Hepatic stellate cell (primary cell): ENCODE results near the gene PLEKHG4B.
"Not testable (repeated sequence)": the region's sequence is repeated elsewhere in the genome, so short reads cannot be mapped to it uniquely, and the experiment has no call there.

Experiments used
- DNase-seq: peaks from one replicate; pipeline ENCODE4 v3.0.0; 2011; ENCODE audit warnings: low spot score

The PLEKHG4B gene

DNA sequence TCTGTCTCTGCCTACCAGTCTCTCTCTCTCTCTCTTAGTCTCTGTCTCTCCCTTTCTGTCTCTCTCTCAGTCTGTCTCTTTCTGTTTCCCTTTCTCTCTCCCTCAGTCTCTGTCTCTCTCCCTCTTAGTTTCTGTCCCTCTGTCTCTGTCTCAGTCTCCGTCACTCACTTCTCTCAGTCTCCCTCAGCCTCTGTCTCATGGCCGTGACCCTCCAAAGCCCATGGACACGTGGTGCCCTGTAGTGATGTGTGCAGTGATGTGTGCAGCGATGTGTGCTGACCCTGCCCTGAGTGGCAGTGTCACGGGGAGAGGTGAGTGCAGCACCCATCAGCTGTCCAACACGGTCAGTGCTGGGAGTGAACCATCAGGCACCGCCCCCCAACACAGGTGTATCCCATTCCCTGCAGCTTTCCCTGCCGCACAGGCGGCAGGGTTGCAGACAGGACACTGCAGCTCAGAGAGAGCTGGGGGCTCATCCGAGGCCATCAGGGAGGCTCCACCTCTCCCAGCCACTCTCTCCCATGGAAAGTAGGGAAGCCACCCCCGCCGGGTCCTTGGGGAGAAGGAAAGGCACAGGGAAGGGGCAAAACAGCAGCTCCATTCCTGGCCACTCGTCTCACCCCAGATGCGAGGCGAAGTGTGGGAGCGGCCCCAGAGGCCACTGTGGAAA is 98.5 kb downstream of the PLEKHG4B start:
- DNase-seq: no peak

- no peak for DNase-seq
These were observed 99.3 kb downstream of the PLEKHG4B start, which contains the start of gene LRRC14B for GRCh38 chr5:191036-191948. LRRC14B (plus strand) TSS chr5:191495; CDS start chr5:191539, 44 bp downstream.

DNA sequence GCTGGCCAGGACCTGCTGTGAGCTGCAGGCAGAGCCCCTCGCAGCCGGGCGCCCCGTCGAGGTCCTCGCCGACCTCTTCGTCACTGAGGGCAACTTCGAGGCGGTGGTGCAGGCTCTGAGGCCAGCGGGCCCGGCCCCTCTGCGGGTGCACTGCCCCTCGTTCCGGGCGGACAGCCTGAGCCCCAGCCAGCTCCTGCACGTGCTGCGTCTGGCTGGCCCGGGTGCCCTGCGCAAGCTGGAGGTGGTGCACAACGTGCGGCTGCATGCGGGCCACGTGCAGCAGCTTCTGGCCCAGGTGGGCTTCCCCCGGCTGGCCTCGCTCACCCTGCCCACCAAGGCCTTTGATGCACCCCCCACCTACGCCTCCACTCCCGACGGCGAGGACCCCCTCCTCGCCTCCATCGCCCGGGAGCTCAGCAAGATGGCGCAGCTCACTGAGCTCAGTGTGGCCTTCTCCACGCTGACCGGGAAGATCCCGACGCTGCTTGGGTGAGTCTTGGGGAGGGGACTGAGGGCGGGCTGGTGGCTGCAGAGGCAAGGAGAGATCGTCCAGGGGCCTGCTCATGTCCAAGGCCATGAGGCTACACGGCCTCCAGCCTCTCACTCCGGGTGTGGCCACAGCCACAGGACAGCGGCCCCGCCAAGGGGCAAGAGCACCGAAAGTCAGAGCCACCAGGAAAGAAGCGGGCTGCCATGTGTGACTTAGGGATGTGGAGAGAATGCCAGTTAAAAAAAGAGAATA is 100.2 kb downstream of the PLEKHG4B start:
- DNase-seq: no peak

DNA sequence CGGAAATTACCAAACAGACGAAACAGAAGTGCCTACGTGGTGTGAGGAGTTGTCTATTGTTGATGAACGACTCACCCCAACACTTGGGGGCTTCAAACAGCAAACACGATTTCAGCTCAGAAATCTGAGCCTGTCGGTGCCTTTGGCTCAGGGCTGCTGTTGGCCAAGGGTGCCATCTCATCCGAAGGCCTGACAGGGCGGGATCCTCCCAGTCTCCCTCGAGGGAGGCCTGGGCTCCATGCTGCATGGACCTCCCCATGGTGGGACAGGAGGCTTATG is 100.7 kb downstream of the PLEKHG4B start:
- DNase-seq: no peak

GRCh38 chr5:192970-193831 is 101.2 kb downstream of the PLEKHG4B start:
- no peak for DNase-seq

DNA sequence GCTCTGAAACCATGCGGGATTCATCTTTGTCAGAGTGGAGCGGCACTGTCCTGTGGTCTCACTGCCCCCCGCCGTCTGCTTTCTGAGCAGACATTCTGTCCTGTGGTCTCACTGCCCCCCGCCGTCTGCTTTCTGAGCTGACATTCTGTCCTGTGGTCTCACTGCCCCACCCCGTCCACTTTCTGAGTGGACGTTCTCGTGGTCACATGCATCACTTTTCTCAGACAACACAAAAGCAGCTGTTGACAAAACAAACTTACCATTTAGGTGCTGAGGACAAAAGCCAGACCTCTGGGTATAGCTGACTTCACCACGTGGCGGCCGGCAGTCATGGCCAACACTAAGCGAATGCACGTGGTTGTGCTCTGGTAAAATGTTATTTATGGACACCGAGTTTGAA is 102.1 kb downstream of the PLEKHG4B start:
- no peak for DNase-seq

DNA sequence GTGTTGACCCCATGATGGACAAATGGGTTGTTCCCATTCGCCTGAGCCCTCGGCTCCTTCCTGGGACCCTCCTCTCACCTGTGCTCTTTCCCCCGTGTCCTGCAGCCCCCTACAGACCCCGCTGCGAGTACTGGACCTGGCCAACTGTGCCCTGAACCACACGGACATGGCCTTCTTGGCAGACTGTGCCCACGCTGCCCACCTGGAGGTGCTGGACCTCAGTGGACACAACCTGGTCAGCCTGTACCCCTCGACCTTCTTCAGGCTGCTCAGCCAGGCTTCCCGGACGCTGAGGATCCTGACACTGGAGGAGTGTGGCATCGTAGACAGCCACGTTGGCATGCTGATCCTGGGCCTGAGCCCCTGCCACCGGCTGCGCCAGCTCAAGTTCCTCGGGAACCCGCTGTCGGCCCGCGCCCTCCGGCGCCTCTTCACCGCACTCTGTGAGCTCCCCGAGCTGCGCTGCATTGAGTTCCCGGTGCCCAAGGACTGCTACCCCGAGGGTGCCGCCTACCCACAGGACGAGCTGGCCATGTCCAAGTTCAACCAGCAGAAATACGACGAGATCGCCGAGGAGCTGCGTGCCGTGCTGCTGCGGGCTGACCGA is 102.7 kb downstream of the PLEKHG4B start:
- DNase-seq: no peak

GRCh38 chr5:195401-196160 is 103.6 kb downstream of the PLEKHG4B start:
- no peak for DNase-seq

DNA sequence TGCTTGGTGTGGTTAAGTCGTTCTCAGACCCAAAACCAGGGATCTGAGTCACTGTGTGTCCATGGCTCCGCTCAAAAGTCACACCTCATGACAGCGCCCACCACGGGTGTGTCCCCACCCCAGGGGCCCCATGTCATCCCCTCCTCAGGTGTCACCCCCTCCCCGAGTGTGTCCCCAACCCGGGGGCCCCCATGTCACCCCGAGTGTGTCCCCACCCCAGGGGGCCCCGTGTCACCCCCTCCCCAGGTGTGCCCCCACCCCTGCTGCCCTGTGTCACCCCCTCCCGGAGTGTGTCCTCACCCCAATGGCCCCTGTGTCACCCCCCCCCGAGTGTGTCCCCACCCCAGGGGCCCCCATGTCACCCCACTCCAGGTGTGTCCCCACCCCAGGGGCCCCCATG is 104.4 kb downstream of the PLEKHG4B start:
- DNase-seq: no peak

- DNase-seq: not testable (repeated sequence)
These were observed 105.1 kb downstream of the PLEKHG4B start for GRCh38 chr5:197031-197430.

DNA sequence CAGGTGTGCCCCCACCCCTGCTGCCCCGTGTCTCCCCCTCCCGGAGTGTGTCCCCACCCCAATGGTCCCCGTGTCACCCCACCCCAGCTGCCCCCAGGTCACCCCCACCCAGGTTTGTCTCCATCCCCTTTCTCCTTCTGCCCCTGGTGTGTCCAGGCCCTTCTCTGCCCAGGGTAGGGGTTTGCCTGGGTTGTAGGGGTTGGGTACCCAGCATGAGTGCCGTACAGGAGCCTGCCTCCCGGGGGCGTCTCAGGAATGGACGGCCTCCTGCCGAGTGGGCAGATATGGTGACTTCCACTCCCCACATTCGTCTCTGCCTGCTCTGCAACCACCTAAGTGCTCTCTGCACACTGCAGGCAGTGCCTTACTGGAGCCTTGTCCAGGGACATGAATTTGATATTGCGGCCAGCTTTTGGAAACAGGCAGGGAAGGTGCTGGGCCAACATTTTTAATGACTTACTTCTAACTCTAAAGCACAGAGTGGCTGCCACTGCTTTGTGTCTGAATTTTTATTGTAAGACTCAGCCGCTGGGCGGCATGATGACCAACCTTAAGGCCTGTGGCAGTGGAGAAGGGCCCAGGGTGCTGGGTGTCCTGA is 106.0 kb downstream of the PLEKHG4B start:
- no peak for DNase-seq

- DNase-seq: no peak
These were observed 106.7 kb downstream of the PLEKHG4B start for GRCh38 chr5:198516-199196.

DNA sequence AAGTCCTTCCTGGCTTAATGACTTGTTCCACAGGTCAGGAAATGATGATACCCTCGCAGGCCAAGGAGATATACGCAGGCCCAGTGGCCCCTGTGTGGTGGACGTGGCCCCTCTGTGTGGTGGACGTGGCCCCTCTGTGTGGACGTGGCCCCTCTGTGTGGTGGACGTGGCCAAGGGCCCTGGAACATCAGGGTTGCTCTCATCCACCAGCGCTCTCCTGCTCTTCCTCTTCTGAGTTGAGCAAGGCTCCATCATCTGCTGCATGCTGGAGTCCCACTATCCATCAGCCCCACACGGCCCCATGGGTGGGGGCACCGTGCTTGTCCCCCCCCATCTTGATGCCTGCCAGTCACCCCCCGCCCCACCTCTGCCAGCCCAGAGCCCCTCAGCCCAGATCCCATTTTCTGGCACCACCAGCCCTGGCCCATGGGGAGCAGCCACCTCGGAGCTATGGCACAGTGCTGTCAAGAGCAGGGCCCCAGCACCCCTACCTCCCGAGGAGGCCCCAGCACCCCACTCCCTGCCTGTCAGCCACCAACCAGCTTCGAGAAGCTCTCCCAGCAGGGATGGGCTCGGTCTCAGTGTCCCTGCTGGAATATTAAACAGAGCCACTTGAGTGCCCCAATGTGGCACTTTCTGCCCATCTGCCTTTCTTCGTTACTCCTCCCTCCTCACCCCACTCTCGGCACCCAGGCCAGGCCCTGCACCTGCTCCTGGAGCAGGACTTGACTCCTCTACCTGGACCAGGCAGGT is 107.4 kb downstream of the PLEKHG4B start:
- no peak for DNase-seq

DNA sequence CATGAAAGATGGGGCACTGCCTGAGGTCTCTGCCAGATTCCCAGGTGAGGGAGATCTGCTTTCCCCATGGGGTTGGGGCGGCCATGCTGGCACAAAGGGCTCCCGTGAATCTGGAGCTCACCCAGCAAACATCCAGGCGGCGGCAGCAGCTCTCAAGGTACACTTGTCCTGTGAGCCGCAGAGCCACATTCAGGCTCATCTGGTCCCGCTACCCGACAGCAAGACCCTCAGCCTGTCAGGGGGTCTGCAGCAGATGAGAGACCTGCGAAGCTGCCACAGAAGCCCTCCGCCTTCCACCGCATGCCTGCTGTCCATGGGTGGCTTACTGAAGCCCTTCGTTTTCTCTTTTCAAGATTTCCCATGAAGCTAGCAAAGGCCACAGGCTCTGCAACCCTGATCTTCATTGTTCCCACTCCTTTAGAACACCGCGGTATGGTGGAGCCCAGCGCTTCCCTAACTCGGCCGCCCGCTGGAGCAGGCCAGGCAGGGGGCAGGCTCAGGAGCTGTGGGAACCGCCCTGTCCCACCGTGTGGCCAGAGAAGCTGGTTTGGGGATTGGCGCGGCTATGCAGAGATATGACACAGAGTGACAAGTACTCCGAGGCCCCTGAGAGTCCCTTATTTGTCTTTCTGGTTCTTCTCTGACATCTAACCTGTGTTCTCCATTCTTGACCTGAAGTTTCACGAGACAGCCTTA is 108.1 kb downstream of the PLEKHG4B start:
- DNase-seq: no peak

DNA sequence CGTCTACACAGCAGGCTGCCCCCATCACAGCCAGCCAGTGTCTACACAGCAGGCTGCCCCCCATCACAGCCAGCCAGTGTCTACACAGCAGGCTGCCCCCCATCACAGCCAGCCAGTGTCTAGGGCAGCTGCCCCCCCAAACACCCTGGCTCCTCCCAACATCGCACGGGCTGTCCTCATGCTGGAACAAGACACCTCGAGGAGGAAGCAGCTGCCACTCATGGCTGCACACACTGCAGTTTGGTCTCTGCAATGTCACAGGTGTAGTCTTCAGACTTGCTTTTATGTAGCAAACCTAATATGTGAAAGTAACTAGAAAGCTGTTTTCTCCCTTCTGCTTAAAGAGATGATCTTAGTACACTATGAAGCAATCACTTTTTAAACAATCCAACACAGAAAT is 109.0 kb downstream of the PLEKHG4B start:
- no peak for DNase-seq

DNA sequence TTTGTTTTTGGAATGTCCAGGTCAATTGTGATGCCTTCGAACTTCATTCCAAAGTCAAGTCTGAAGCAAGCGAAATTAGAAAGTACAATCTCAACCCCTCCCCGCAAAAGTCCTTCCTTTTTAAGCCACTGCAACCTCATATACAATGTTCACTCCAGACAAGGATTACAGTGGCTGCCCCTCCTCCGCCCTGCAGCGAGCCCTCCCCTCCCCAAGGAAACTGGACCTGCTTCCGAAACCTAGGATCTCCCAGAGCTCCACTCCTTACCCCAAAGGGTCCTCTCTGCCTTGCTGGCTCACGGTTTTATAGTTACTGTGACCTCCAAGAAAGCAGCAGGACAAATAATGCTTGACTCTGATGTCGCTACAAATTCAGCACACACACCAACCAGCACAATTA is 109.7 kb downstream of the PLEKHG4B start:
- DNase-seq: no peak

GRCh38 chr5:203246-203930 is 111.4 kb downstream of the PLEKHG4B start:
- no peak for DNase-seq

DNA sequence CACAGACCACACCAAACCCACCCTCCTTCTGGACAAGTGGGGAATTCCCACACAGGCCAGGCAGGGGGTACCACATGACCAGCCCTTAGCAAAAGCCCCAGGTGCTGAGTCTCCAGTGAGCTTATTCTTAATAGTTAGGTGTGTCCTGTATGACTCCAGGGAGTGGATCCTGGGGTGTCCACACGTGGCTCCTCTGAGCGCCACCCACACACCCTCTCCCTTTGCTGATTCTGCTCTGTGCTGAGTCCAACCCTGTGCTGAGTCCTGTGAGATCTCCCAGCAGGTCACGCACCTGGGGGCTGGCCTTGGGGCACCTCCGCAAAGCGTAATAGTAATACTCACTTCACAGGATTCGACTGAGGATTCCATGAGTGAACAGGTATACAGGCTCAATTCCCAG is 112.0 kb downstream of the PLEKHG4B start:
- no peak for DNase-seq
